GM19324 (cell line): ENCODE results near the gene FYCO1.

Experiments
- ATAC-seq: cut with Tn5 transposase; IDR thresholded peaks from one replicate; pipeline ENCODE4 v1.9.1; 2021; ENCODE audit warnings: mild to moderate bottlenecking, moderate library complexity; ENCODE audit not compliant: unreplicated experiment, low FRiP score

FYCO1 gene

DNA sequence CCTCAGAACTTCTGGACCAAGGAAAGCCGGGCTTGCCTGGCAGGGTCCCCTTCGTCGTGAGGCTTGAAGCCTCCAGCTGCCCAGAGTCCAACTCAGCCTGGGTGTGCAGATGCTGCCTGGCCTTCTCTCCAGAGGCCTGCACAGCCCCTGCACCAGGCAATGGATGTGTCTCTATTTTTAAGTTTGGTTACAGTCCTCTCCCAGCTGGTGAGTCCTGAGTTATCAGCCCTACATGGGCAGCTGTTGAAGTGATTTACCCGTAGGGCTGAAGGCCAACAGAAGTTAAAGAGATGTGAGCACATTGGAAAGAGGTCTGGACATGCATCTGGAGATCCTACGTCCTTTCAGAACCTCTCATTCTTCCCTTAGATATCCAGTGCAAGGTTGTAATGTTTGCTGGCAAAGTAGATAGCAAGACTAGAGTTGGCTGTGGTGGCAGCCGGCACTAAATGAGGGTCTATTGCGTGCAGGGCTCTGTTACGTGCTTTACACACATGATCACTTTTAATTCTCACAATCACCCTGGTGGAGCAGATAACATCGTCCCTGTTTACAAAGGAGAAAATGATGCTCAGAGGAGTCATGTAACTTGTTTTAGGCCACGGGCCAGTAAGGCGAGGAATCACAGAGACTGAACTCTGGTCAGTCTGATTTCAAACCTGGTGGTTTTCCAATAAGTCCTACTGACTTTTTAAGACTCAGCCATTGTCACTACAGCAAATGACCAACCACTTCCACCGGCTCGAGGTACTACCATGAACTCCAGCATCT is 9.9 kb downstream of the FYCO1 start:
- no peak for ATAC-seq

DNA sequence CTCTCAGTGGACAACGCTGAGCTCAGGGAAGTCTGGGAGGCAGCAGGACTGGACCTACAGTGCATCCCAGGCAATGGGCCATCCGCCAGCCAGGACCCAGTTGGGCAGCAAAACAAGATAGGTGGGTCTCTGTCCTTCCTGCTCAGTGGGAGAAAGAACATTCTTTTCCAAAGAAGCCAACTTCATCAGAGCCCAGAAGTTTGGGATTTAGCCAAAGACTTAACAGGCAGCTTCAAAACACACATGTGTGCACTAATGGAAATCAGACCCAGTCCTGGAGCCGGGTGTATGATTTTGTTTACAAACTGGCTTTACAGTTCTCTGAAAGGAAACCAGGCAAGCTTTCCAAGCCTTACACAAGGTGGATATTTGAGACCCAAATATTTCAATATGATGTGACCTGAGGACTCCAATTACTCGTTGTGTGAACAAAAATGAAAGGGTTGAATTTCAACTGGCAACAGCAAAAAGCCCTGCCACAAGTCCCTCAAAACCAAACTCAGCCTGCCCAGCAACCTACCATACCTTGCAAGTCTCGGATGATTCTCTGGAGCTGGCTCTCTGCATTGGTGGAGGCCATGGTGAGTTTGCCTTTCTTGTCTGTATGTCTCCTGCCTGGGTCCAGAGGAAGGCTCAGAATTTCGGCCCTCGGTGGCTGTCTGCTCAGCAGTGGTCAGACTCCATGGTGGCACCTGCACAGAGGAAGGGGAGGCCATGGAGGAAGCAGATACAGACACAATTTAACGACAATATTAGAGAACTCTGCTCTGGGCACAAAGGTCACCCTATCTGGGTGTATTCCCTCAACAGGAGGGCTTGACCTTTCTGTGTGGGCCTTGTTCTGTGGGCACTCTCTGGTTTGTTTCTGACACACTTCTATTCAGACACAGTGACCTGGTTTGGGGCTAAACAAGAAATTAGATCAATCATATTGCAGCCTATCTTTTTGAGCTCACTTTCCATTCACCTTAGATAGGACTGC is 11.0 kb downstream of the FYCO1 start:
- no peak for ATAC-seq

DNA sequence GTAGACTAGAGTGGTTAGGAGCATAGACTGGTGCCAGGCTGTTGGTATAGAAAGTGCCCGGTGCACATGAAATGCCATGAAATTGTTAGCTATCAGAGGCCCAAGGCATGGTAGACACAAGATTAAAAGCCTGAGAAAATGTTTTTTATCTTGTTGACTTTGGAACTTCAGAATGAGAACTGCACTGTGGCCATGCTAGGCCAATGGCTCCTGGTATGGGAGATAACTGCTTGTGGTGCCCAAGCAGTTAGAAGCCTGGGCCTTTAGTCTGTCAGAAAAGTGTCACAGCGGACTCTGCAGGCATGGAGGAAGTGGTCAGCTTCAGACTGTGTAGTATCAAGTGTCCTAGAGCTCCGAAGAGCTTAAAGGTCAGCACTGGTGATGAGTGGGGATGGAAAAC is 11.9 kb downstream of the FYCO1 start:
- ATAC-seq: no peak

DNA sequence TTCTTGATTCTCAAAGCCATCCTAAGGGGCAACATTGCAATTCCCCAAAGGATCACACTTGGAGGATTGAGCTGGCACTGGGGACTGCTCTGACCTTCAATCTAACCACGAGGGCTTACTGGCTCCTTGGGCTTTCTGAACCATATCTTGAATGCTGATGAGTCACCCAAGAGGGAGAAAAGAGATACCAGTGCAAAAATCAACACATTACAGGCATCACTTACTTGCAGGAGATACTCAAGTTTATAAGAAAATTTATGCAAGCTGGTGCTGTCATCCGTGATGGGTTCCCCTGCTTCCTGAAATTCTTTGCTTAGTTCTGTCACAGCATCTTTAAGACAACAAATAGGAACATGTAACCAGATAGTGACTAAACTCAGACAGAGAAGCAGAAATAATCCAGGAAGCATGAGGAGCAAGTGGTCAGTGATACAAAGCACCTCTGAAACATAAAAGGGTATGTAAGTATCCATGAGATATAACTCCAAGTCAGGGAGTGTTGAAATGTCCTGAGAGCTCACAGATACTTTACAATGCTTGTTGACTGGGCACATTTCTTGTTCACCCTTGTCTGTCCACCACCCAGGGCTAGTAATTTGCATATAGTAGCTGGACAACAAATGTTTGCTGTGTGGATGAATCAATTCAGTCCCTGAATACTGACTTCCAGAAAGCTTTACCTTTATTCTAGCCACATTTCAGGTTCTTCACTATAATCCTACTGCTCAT is 14.1 kb downstream of the FYCO1 start:
- ATAC-seq: no peak

DNA sequence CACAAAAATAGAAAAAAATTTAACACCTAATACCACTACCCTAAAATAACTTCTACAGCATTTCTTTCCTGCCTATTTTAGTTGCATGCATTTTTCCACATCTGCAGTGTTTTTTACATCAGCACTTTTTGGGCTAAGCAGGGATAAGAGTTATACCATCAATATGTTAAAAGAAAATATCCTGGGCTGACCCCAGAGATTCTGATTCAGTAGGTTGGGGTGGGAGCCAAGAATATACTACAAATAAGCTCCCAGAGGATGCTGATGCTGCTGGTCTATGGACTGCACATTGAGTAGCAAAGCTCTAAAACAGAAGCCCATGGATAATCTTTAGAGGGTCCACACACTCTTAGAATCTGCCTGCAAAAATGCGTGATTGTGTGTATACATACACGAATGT is 14.8 kb downstream of the FYCO1 start:
- ATAC-seq: no peak

DNA sequence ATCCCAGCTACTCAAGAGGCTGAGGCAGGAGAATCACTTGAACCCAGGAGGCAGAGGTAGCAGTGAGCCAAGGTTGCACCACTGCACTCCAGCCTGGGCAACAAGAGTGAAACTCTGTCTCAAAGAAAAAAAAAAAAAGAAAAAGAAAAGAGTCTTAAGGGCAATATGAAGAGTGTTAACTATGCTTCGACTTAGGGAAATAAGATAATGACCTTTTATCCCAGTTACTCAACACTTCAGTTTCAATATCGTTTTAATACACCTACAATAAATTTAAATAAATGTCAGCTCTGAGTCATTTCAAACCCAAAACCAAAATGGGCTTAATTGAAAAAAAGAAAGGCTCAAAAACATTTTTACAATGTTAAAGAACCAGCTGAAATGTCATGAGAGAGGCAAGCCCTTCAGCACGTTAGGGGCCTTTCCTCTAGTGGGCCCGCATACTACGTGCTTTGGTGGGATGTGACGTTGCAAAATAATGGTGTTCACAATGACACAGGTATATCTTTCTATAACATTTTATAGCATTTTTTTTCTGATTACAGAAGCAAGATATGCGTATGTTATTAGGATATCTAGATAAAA is 15.3 kb downstream of the FYCO1 start:
- no peak for ATAC-seq

DNA sequence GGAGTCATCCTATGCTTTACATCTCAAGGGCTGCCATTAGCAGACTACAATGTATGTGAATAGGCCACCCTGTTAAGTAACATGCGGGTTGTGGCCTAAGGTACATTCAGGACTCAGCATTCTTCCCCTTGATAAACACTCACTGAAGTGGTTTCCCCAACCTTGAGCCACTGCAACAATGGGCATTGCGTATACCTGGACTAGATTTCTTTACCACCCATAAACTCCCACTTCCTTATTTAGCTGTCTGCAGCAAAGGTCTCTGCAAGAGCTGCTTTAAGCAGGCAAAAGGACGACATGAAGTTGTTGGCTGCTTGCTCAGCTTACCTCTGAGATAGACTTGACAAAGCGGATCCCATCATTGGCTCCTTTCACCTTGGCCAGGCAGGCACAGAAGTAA is 16.2 kb downstream of the FYCO1 start:
- no peak for ATAC-seq

DNA sequence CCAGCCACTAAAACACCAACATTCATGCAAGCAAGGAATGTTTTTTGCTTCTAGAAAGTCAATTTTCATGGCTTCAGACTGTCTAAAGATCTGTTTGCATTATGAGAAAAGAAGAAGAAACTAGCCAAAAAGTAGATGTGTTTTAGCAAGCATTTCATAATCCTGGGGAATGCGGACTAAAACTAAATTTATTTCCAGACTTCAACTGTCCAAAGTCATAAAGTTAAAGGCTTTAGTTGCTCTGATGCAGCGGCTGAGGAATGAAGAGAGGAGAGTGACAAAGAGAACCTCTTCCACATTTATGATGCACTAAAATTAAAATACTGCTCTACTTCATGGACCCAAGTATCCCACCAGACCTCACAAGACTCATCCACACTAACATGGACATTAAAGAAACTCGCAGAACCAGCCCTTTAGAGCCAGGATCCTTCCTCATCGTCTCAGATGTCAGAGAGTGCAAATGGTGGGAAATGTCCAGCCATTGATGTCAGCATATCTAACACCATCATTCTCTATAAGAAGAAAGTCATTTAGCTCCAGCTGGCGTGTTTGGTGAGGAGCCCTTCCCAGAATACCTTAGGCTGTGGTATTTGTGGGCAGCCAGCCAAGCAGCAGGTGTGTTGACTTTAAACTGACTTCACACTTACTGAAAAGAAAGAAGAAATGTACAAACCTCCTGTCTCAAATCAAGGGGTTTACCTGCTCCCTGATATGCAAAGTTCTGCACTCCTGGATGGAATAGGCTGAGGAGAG is 17.4 kb downstream of the FYCO1 start:
- no peak for ATAC-seq

DNA sequence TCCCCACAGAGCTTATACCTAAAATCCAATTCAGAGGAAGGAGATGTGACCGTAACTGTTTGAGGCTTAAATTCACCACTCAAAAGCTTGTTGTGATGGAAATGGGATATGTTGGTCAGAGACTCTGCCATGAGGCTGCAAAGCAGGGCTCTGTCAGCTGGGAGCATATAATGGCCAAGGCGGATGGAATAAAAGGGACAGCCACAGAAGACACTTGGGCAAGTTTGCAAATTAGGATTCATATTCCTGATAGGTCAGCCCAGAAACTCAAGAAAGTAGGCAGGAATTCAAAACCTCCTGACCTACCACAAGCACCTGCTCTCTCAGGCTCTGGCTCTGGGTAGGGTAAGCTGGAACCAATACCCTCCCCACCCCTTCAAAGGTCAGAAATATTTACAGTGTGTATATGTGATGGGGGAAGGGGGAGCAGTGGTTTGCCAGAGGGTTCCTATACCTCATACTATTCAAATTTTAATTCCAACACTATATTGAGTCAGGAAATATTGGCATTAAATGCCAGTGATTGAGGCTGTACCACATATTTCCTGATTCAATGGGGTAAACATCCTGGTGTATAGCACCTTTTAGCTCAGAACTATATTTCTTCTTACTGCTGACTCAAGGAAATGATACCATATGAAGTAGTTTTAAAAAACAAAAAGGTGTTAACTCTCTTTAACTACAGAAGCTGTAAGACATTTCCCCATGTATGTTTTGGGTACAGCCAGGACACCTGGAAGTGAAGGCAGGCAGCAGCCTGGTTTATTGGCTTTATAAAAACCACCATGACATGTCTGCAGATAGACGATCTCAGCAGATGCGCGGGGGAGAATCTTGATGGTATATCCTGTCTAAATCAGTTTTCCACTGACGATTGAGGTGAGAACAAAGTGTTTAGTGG is 19.2 kb downstream of the FYCO1 start:
- ATAC-seq: no peak

DNA sequence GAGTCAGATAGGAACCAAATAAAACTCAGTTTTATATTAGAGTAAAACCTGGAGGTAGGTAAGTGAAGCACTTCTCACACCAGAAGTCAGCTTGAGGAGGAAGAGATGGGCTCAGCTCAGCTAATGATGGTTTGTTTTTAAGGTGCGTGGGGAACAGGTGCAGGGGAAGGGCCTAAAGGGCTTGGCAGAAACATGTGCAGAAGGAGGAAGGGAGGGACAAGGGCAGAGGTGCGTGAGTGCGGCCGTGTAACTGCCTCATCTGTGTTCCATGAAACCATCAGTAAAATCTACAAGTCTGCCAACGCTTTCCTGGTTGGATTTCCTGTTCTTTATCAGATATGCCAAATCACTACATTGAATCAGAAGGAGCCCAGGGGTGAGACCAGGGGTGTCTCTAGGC is 19.9 kb downstream of the FYCO1 start:
- ATAC-seq: no peak

DNA sequence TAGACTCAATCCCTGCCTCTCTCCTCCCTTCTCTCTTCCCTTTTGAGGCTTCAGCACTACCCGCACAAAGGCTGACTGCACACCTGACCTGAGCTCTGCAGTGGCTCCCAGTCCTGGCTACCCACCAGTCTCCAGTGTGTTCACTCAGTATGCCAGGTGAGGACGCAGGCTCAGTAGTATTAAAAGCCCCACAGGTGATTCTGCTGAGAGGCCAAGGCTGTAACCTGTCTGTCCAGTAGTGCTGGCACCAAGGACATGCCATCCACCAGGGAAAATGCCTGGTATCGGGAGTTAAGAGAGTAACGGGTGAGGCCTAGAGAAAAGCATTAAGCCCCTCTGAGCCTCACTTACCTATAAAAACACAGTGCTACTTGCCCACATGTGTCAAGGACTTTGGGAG is 20.9 kb downstream of the FYCO1 start:
- ATAC-seq: no peak

DNA sequence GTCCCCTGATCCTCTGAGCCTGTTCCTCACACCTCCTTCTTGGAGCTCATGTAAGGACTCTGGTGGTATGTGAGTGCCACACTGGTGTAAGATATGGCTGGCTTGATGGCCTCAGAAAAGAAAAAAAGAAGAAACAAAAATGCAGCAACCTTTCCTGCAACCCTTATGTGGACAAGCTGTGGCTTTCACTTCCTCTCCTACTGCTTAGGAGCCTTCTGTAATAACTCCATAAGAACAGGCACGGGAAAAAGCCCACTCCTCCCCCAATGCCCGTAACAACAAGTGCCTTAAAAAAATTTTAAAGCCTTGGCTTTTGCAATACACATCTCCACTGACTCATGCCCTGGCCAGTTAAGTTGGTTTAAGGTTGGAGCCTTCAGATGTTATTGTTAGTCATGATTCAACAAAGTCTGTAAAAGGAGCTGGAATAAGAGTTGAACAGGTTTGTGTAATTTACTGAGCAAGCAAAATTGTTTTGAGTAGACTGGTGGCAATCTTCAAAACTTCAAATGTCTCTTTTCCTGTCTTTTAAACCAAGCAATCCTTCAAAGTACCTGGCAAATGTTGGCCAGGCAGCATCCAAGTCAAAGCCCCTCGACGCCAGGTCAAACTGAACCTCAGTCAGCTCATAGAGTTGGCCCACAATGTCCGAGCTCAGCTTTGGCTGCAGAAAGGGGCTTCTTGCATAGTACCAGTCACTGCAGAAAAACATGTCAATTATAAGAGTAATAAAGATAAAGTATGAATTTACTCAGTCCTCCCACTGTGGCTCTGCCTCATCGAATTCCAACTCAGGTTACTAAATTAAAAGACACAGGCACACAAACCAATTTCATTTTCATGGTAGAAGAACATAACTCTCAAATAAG is 22.9 kb downstream of the FYCO1 start:
- no peak for ATAC-seq

DNA sequence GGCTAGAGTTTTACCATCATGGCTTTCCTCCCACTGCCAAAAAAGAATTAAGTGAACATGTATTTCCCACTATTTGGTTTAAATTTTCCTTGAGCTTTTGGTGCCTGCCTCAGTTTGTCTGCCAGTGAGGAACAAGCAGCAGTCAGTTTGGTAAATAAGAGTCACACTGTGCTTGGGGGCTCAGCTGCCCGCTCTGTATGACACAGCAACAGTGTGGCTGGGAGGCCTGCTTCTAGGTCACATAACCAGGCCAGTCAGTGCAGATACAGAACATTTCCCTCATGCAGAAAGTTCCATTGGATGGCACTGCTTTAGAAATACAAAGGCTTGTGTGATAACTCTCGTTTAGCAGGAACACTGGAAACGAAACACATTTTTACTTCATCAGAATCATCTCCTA is 25.7 kb downstream of the FYCO1 start:
- no peak for ATAC-seq

DNA sequence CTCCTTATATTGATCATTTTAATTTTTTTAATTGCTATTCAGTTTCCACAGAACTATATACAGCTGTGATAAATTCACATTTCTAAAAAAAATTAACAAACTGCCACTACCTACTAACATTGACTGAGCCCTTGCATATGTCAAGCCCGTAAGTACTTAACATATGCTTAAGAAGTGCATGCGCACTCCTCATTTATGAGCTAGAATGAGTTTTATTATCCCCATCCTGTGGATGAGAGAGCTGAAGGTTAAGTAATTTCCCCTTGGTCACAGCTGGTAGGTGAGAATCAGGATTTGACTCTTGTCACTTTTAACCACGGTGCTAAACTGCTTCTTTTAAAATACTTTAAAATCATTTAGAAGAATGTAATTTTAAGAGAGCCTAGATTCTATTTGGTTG is 26.5 kb downstream of the FYCO1 start:
- ATAC-seq: no peak

DNA sequence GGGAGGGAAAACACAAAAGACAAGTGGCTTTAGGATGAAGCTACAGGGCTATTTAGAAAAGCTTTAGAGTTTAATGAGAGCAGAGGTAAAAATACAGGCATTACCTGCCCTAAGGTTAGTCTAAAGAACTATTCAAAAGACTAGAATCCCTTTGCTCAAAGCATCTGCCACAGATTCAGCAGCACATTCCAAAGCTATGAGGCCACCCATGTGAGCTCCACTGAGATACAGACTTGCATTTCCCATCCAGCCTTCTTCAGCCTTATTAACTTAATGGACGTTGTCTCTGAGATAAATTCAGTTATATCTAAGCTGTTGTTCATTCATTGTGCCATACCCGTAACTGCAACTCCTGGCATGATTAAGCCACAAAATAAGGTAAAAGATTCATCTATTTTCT is 26.9 kb downstream of the FYCO1 start:
- ATAC-seq: no peak

DNA sequence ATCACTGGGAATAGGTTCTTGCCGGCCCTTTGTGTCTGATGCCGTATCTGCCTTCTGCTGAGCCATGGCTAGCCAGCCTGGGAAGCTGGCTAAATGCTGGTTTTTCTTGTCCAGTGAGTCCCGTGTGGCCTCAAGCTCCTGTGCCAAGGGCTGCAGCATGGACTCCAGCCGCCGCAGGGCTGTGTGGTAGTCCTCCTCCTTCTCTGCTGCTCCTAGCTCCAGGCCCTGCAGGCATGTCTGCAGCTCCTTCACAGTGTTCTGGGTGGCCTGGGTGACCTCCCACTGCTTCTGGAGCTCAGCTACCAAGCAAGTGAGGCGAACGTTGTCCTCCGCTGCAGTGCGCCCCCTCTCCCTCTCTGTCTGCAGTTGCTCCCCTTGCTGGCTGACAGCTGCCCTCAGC is 27.5 kb downstream of the FYCO1 start:
- no peak for ATAC-seq

DNA sequence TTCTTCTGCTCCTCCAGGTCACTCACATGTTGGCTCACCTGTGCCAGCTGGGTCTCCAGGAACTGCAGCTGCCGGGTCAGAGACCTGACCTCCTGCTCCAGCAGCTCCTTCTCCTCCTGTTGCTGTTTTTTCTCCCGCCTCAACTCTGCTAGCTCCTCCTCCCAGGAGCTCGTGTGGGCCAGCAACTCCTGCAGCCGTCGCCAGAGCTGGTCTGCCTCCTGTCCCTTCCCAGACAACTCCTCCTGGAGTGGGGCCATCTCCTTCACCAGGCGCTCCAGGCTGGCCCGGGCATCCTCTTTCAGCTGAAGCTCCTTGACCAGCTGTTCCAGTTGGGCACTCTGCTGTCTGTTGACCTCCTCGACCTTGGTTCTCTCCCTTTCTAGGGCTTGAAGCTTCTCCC is 27.9 kb downstream of the FYCO1 start:
- ATAC-seq: no peak
